M059J (cell line): ENCODE measurements around the gene CFTR. TPM values are rescaled to one million over a fixed set of nuclear protein-coding genes. Genes with fewer than 3 reads are reported as not detected.

Experiments
- DNase-seq: peaks from one replicate; pipeline ENCODE4 v3.0.0-alpha.2; 2012; ENCODE audit warnings: low read depth
- total RNA-seq: library from RNA; depleted of rRNA; stranded (reverse); fragments of >200 nt; shearing (Covaris generic); gene quantifications from 2 replicates; pipeline ENCODE4 v1.2.3, GENCODE V29; 2014

The CFTR gene
- total RNA-seq, 1 experiment from 2014 or later = 0.10 TPM

GRCh38 chr7:117588352-117588794 lies 108.5 kb downstream of the CFTR start:
- DNase-seq = peak; percentile 64

- no peak for DNase-seq
These were observed 110.4 kb downstream of the CFTR start for GRCh38 chr7:117590191-117590590.

GRCh38 chr7:117592011-117592635 lies 112.3 kb downstream of the CFTR start:
- no peak for DNase-seq

GRCh38 chr7:117596134-117596533 lies 116.3 kb downstream of the CFTR start:
- no peak for DNase-seq

GRCh38 chr7:117597755-117598154 lies 117.9 kb downstream of the CFTR start:
- DNase-seq = no peak

GRCh38 chr7:117600911-117601310 lies 121.1 kb downstream of the CFTR start:
- DNase-seq = no peak

GRCh38 chr7:117603627-117604026 lies 123.8 kb downstream of the CFTR start:
- no peak for DNase-seq

- DNase-seq = no peak
These were observed 125.9 kb downstream of the CFTR start for GRCh38 chr7:117605712-117606111.

- no peak for DNase-seq
These were observed 126.3 kb downstream of the CFTR start for GRCh38 chr7:117606132-117606531.

GRCh38 chr7:117610396-117610795 lies 130.6 kb downstream of the CFTR start:
- DNase-seq = no peak

- peak; percentile 6 for DNase-seq
These were observed 132.8 kb downstream of the CFTR start for GRCh38 chr7:117612637-117613036.

GRCh38 chr7:117616694-117617093 lies 136.9 kb downstream of the CFTR start:
- DNase-seq = no peak

GRCh38 chr7:117619681-117620080 lies 139.9 kb downstream of the CFTR start:
- no peak for DNase-seq

GRCh38 chr7:117621075-117621618 lies 141.3 kb downstream of the CFTR start:
- peak; percentile 1 for DNase-seq

- DNase-seq = no peak
These were observed 143.8 kb downstream of the CFTR start for GRCh38 chr7:117623606-117624005.

- no peak for DNase-seq
These were observed 150.7 kb downstream of the CFTR start for GRCh38 chr7:117630501-117630900.

GRCh38 chr7:117630907-117631564 lies 151.2 kb downstream of the CFTR start:
- no peak for DNase-seq

- no peak for DNase-seq
These were observed 151.8 kb downstream of the CFTR start for GRCh38 chr7:117631652-117632051.

- no peak for DNase-seq
These were observed 158.1 kb downstream of the CFTR start for GRCh38 chr7:117637937-117638336.

GRCh38 chr7:117639966-117640365 lies 160.1 kb downstream of the CFTR start:
- no peak for DNase-seq

GRCh38 chr7:117640465-117640864 lies 160.6 kb downstream of the CFTR start:
- no peak for DNase-seq

- DNase-seq = peak; percentile 76
These were observed 165.8 kb downstream of the CFTR start for GRCh38 chr7:117645481-117646165.
